ENCODE measurements around the gene SRM. TPM values are rescaled to one million over a fixed set of nuclear protein-coding genes. Genes with fewer than 3 reads are reported as not detected.

The SRM gene
- total and polyA plus RNA-seq, 2 of the 4 experiments (the other 2 are of a cell fraction) = 23.1 to 160 TPM

- no peak overlapping the region for H4K5ac ChIP-seq (ENCODE audit: low read depth, low read length)
- H3K9ac ChIP-seq (ENCODE audit: low read depth, low read length) = no peak overlapping the region
- no peak overlapping the region for H2BK120ac ChIP-seq (ENCODE audit: low read depth, low read length)
- no peak overlapping the region for H3K4me3 ChIP-seq (ENCODE audit: insufficient read depth, low read depth, low read length)
- WGBS, 2 experiments (ENCODE audit: extremely low coverage in 2 of 2, insufficient read length in 1 of 2) = 100% methylated on average over 3 of the region's 5 CpGs; no CpG with 5 or more reads in 1 of the 2 experiments
- no peak overlapping the region for H2BK20ac ChIP-seq (ENCODE audit: low read depth, low read length)
- H2AK5ac ChIP-seq (ENCODE audit: low read depth, low read length) = no peak overlapping the region
- DNase-seq = no peak
- no peak overlapping the region for H3K14ac ChIP-seq (replicated peaks; ENCODE audit: low read depth, low read length)
- peaks cover 32% of the 10 kb centered on the region for H3K36me3 ChIP-seq (ENCODE audit: control insufficient read depth, insufficient read depth, low read length)
- no TSS peak for BruUV-seq (replicated peaks)
- H3K4me2 ChIP-seq (ENCODE audit: low read depth, low read length) = no peak overlapping the region
- no peaks in the 10 kb centered on the region for H3K27me3 ChIP-seq (ENCODE audit: control insufficient read depth, insufficient read depth, low read length)
- no peak overlapping the region for H2AK9ac ChIP-seq (replicated peaks; ENCODE audit: low read depth, low read length, poor library complexity)
- H3K18ac ChIP-seq (ENCODE audit: low read depth, low read length) = no peak overlapping the region
- POLR2A ChIA-PET (ENCODE audit: unreplicated experiment) = no interaction called here
- no peak overlapping the region for H3K27ac ChIP-seq (ENCODE audit: insufficient read depth, low read length)
- in situ Hi-C loops (cut with MboI; ENCODE audit: low sequenced_read_pairs) = no loop called here
- no peak overlapping the region for H3K56ac ChIP-seq (ENCODE audit: extremely low read depth, insufficient read depth, low read length)
- ATAC-seq (ENCODE audit: low read depth) = no peak
- intact Hi-C loops (cut with micrococcal nuclease) = no loop called here
- no peak overlapping the region for H2BK15ac ChIP-seq (ENCODE audit: low read depth, low read length)
- H4K20me1 ChIP-seq (ENCODE audit: insufficient read depth, low read length) = peaks cover 11% of the 10 kb centered on the region
- no peaks in the 10 kb centered on the region for H3K4me1 ChIP-seq (ENCODE audit: control insufficient read depth, insufficient read depth, low read length)
- CTCF ChIA-PET = interaction anchor here (2.2 kb wide), 1 partner anchor 10 kb away, joined by 13 read pairs; no protein-coding TSS in a partner anchor
- dilution Hi-C loops (cut with HindIII; ENCODE audit: low sequenced_read_pairs, unreplicated experiment) = no loop called here
- H4K8ac ChIP-seq (ENCODE audit: low read depth in 2 of 2, low read length in 2 of 2) = no peak overlapping the region
- TF ChIP-seq MAZ (IDR thresholded peaks at IDR 0.05; ENCODE audit: borderline replicate concordance, low read depth, low read length) = no peak
- peaks cover 7 to 16% of the 10 kb centered on the region in 2 experiments for H3K79me1 ChIP-seq (ENCODE audit: low read depth in 1 of 2, low read length in 2 of 2)
- H4K91ac ChIP-seq (ENCODE audit: insufficient read depth, low read depth, low read length) = no peak overlapping the region
- H2BK5ac ChIP-seq (ENCODE audit: low read depth, low read length, poor library complexity, severe bottlenecking) = no peak overlapping the region
- no peak overlapping the region for H3K23ac ChIP-seq (ENCODE audit: low read depth, low read length)
- H2AFZ ChIP-seq (replicated peaks; ENCODE audit: low read length, poor library complexity) = no peak overlapping the region
- H3K9me3 ChIP-seq (ENCODE audit: control insufficient read depth, insufficient read depth, low read length) = no peaks in the 10 kb centered on the region
- H3K9me1 ChIP-seq (ENCODE audit: insufficient read depth, low read length) = no peaks in the 10 kb centered on the region
- no peak overlapping the region for H3K4ac ChIP-seq (ENCODE audit: low read depth, low read length)
These were observed 32.9 kb downstream of the SRM start for GRCh38 chr1:11026903-11027302.

All from IMR-90 (cell line).